MM.1S (cell line): Measurements from ENCODE around the gene ATP5MK.

Experiments used
- EZH2 ChIP-seq: fragments of 300-600 bp; sonication (generic); optimal IDR thresholded peaks from 2 replicates; pipeline ENCODE3; 2017; ENCODE audit warnings: low read depth, mild to moderate bottlenecking, antibody characterized with exemption, low read length, mixed read lengths
- TF ChIP-seq, protein P1 (sequence below): fragments of 300-600 bp; sonication (generic); IDR thresholded peaks from 2 replicates; pipeline ENCODE4 v1.5.1; 2016; ENCODE audit warnings: antibody characterized with exemption, low read length, mixed read lengths

DNA sequence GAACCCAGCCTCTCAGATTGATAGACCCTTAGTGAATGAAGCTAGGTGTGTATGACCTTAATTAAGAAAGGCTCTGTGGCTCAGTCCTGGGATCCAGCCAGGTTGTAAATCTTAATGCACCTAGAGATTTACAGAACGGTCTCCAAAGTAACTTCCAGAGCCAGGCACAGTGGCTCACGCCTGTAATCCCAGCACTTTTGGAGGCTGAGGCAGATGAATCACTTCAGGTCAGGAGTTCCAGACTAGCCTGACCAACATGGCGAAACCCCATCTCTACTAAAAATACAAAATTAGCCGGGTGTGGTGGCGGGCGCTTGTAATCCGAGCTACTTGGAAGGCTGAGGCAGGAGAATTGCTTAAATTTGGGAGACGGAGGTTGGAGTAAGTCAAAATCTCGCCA lies 31.6 kb upstream of the ATP5MK start:
- TF ChIP-seq, protein P1, sequence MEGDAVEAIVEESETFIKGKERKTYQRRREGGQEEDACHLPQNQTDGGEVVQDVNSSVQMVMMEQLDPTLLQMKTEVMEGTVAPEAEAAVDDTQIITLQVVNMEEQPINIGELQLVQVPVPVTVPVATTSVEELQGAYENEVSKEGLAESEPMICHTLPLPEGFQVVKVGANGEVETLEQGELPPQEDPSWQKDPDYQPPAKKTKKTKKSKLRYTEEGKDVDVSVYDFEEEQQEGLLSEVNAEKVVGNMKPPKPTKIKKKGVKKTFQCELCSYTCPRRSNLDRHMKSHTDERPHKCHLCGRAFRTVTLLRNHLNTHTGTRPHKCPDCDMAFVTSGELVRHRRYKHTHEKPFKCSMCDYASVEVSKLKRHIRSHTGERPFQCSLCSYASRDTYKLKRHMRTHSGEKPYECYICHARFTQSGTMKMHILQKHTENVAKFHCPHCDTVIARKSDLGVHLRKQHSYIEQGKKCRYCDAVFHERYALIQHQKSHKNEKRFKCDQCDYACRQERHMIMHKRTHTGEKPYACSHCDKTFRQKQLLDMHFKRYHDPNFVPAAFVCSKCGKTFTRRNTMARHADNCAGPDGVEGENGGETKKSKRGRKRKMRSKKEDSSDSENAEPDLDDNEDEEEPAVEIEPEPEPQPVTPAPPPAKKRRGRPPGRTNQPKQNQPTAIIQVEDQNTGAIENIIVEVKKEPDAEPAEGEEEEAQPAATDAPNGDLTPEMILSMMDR: no peak
- no peak for TF ChIP-seq EZH2
